Activated CD8-positive, alpha-beta T cell treated with anti-CD3 and anti-CD28 coated beads for 36 hours (primary cell): ENCODE data around the gene COG1. TPM values are rescaled to one million over a fixed set of nuclear protein-coding genes. Genes with fewer than 3 reads are reported as not detected.
A peak's percentile ranks its signal among the peaks of the same experiment; 100 is the strongest.

Source experiments
- ATAC-seq: fragments of 200-7000 bp; cut with Tn5 transposase; one replicate; pipeline ENCODE4 v1.10.0; 2021; ENCODE audit warnings: mild to moderate bottlenecking, moderate library complexity
- CTCF ChIA-PET: fragments of 350-600 bp; sonication (Branson Sonifier 250); formaldehyde crosslinking; loops from one replicate; lab custom pipeline; 2021; ENCODE audit warnings: antibody characterized with exemption; lab: Charles Lee
- POLR2A ChIA-PET: fragments of 350-600 bp; sonication (Branson Sonifier 250); formaldehyde crosslinking; loops from one replicate; lab custom pipeline; 2021; ENCODE audit warnings: antibody characterized with exemption; lab: Charles Lee
- DNase-seq: peaks from one replicate; pipeline ENCODE4 v3.0.0-alpha.2; 2020
- H3K27ac Mint-ChIP-seq: one replicate; pipeline ENCODE4 v1.8.0; 2021; ENCODE audit warnings: mild to moderate bottlenecking, mixed read lengths
- H3K27me3 Mint-ChIP-seq: one replicate; pipeline ENCODE4 v1.8.0; 2021; ENCODE audit warnings: mixed read lengths
- H3K36me3 Mint-ChIP-seq: one replicate; pipeline ENCODE4 v1.8.0; 2021; ENCODE audit warnings: low read depth, mixed read lengths
- H3K4me1 Mint-ChIP-seq: one replicate; pipeline ENCODE4 v1.8.0; 2021; ENCODE audit warnings: low read depth, mixed read lengths
- H3K4me3 Mint-ChIP-seq: one replicate; pipeline ENCODE4 v1.8.0; 2021; ENCODE audit warnings: mild to moderate bottlenecking, moderate library complexity, mixed read lengths
- H3K9me3 Mint-ChIP-seq: one replicate; pipeline ENCODE4 v1.8.0; 2021; ENCODE audit warnings: mixed read lengths
- CTCF ChIP-seq: fragments of 200-600 bp; IDR thresholded peaks from one replicate; pipeline ENCODE4 v1.8.0; 2022; ENCODE audit warnings: antibody characterized with exemption, mild to moderate bottlenecking
- intact Hi-C: fragments of 100-400 bp; cut with micrococcal nuclease; formaldehyde crosslinking; loops from one replicate; pipeline ENCODE4 v1.10.0; 2022
- total RNA-seq, 2 experiments: library from RNA; stranded (reverse); gene quantifications; one replicate each; pipeline ENCODE4 v1.2.3, GENCODE V29; 2021

The COG1 gene
- total RNA-seq, 2 experiments from 2014 or later, result 24.6 to 27.9 TPM

- no peak for ATAC-seq
- no peaks in the 10 kb centered on the region for H3K9me3 Mint-ChIP-seq
- H3K4me3 Mint-ChIP-seq, result no peak overlapping the region
- TF ChIP-seq CTCF, result no peak
- CTCF ChIA-PET, result interaction anchor here (1.2 kb wide), 1 partner anchor 101 kb away, joined by 3 read pairs; no protein-coding TSS in a partner anchor
- H3K4me1 Mint-ChIP-seq, result peaks cover 36% of the 10 kb centered on the region
- intact Hi-C loops, result no loop called here
- POLR2A ChIA-PET, result interaction anchor here (1.0 kb wide), 1 partner anchor 18 kb away, joined by 3 read pairs; no protein-coding TSS in a partner anchor
- no peak for DNase-seq
- peaks cover 41% of the 10 kb centered on the region for H3K36me3 Mint-ChIP-seq
- no peaks in the 10 kb centered on the region for H3K27me3 Mint-ChIP-seq
- peak overlapping the region; percentile 44 for H3K27ac Mint-ChIP-seq
Measured at GRCh38 chr17:73210002-73210678, 17.3 kb downstream of the COG1 start.

DNA sequence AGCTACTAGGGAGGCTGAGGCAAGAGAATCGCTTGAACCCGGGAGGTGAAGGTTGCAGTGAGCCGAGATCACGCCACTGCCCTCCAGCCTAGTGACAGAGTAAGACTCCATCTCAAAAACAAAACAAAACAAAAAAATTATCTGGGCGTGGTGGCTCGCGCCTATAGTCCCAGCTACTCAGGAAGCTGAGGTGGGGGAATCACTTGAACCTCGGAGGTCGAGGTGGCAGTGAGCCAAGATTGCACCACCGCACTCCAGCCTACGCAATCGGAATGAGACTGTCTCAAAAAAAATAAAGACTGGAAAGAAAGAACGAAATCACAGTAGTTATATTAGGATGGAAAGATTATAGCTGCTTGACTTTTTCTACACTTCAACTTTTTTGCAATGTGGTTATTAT is 18.9 kb downstream of the COG1 start:
- POLR2A ChIA-PET, result interaction anchor here (1.2 to 1.6 kb wide), 3 partner anchors 14 to 20 kb away, joined by 3 to 9 read pairs (median 5); a partner anchor contains a TSS
- H3K36me3 Mint-ChIP-seq, result peaks cover 36% of the 10 kb centered on the region
- ATAC-seq, result peak; percentile 80

GRCh38 chr17:73214008-73214407 is 21.2 kb downstream of the COG1 start:
- Mint-ChIP-seq H3K27ac (no peak overlapping the region), H3K4me3 (no peak overlapping the region), H3K27me3 (no peaks in the 10 kb centered on the region), H3K36me3 (peaks cover 29% of the 10 kb centered on the region), H3K4me1 (peaks cover 44% of the 10 kb centered on the region), H3K9me3 (no peaks in the 10 kb centered on the region)
- DNase-seq, result no peak
- ChIA-PET POLR2A (interaction anchor here (1.2 kb wide), 1 partner anchor 22 kb away, joined by 3 read pairs; the partner anchor contains the start of gene COG1), CTCF (interaction anchor here (1.8 to 2.1 kb wide), 2 partner anchors 9 to 488 kb away, joined by 5 read pairs; no protein-coding TSS in a partner anchor)
- intact Hi-C loops, result no loop called here
- no peak for TF ChIP-seq CTCF
- no peak for ATAC-seq

More for the DNA sequence above, 18.9 kb downstream of the COG1 start:
- peaks cover 44% of the 10 kb centered on the region for H3K4me1 Mint-ChIP-seq
- H3K4me3 Mint-ChIP-seq, result peak overlapping the region; percentile 59
- H3K27me3 Mint-ChIP-seq, result no peaks in the 10 kb centered on the region
- peak; percentile 85 for DNase-seq
- H3K27ac Mint-ChIP-seq, result peak overlapping the region; percentile 82
- CTCF ChIA-PET, result interaction anchor here (0.7 to 1.6 kb wide), 7 partner anchors 9 to 486 kb away, joined by 3 to 6 read pairs (median 4); no protein-coding TSS in a partner anchor
- intact Hi-C loops, result no loop called here
- TF ChIP-seq CTCF, result no peak
- H3K9me3 Mint-ChIP-seq, result no peaks in the 10 kb centered on the region

GRCh38 chr17:73214851-73215250 is 22.0 kb downstream of the COG1 start:
- ChIA-PET POLR2A (no interaction called here), CTCF (interaction anchor here (0.8 to 2.1 kb wide), 5 partner anchors 8 to 489 kb away, joined by 3 to 5 read pairs (median 5); a partner anchor contains a TSS)
- Mint-ChIP-seq H3K4me3 (no peak overlapping the region), H3K27me3 (no peaks in the 10 kb centered on the region), H3K9me3 (no peaks in the 10 kb centered on the region), H3K4me1 (peaks cover 42% of the 10 kb centered on the region), H3K36me3 (peaks cover 23% of the 10 kb centered on the region), H3K27ac (no peak overlapping the region)
- DNase-seq, result no peak
- intact Hi-C loops, result no loop called here
- ATAC-seq, result no peak
- TF ChIP-seq CTCF, result no peak

DNA sequence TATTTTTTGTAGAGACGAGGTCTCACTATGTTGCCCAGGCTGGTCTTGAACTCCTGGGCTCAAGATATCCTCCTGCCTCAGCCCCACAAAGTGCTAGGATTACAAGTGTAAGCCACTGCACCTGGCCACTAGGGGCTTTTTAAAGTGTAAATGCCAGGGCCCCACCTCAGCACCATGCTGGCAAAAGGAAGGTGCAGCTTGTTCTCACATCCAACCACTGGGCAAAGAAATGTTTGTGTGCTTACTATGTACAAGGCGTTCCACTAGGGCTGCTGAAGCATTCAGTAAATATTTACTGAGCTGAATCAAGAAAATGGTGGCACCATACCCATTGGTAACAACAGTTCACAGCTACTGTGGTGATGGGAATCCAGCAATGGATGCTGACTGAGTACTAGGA is 22.6 kb downstream of the COG1 start:
- no peaks in the 10 kb centered on the region for H3K27me3 Mint-ChIP-seq
- no peak overlapping the region for H3K4me3 Mint-ChIP-seq
- intact Hi-C loops, result no loop called here
- H3K36me3 Mint-ChIP-seq, result peaks cover 19% of the 10 kb centered on the region
- peaks cover 36% of the 10 kb centered on the region for H3K4me1 Mint-ChIP-seq
- peak; percentile 32 for TF ChIP-seq CTCF
- POLR2A ChIA-PET, result interaction anchor here (0.6 kb wide), 1 partner anchor 13 kb away, joined by 3 read pairs; no protein-coding TSS in a partner anchor
- H3K9me3 Mint-ChIP-seq, result no peaks in the 10 kb centered on the region
- ATAC-seq (peak; percentile 32), DNase-seq (no peak)
- CTCF ChIA-PET, result interaction anchor here (0.8 to 2.1 kb wide), 4 partner anchors 11 to 490 kb away, joined by 3 to 5 read pairs (median 4); a partner anchor contains a TSS
- no peak overlapping the region for H3K27ac Mint-ChIP-seq
